ENCODE results near the gene GALE.

GALE gene

GRCh38 chr1:23799255-23799569 is 1.3 kb downstream of the GALE start:
- H3K4me1 ChIP-seq (ENCODE audit: insufficient read depth, low read length, poor library complexity, severe bottlenecking), result peaks cover 15% of the 10 kb centered on the region
- peak overlapping the region; percentile 98 for H3K4me2 ChIP-seq (ENCODE audit: low read depth, low read length, poor library complexity, severe bottlenecking)
- TF ChIP-seq CTCF (conservative IDR thresholded peaks at IDR 0.05; ENCODE audit: low read length) (no peak), EZH2phosphoT487 (IDR thresholded peaks at IDR 0.05; ENCODE audit: borderline replicate concordance) (no peak)
- no peaks in the 10 kb centered on the region for H3F3A ChIP-seq (ENCODE audit: low read depth)
- H3K27me3 ChIP-seq (ENCODE audit: insufficient read depth, low read length, poor library complexity, severe bottlenecking), result no peaks in the 10 kb centered on the region
- H3K9me2 ChIP-seq (replicated peaks; ENCODE audit: low read depth, low read length), result no peaks in the 10 kb centered on the region
- peak overlapping the region; percentile 97 for H3K9ac ChIP-seq (ENCODE audit: low read depth, low read length, poor library complexity, severe bottlenecking)
- peaks cover 12% of the 10 kb centered on the region for H4K20me1 ChIP-seq (ENCODE audit: insufficient read depth, low read length, poor library complexity, severe bottlenecking)
- peaks cover 15% of the 10 kb centered on the region; the same call in 1 of the 2 replicates for H3K36me3 ChIP-seq (ENCODE audit: insufficient read depth, low read length)
- no peaks in the 10 kb centered on the region for H3K9me3 ChIP-seq (ENCODE audit: insufficient read depth, low read depth, low read length)
- no peaks in the 10 kb centered on the region; the same call in 1 of the 2 replicates for H3K79me2 ChIP-seq (ENCODE audit: insufficient read depth, low read length)
- H2AFZ ChIP-seq (ENCODE audit: low read length), result no peak overlapping the region
- peak overlapping the region; percentile 96 for H3K4me3 ChIP-seq (ENCODE audit: low read length, poor library complexity, severe bottlenecking)

GRCh38 chr1:23798662-23799142 is 1.9 kb downstream of the GALE start:
- H2AFZ ChIP-seq (ENCODE audit: low read length), result no peak overlapping the region
- H3K4me2 ChIP-seq (ENCODE audit: low read depth, low read length, poor library complexity, severe bottlenecking), result peak overlapping the region; percentile 98
- TF ChIP-seq EZH2phosphoT487 (IDR thresholded peaks at IDR 0.05; ENCODE audit: borderline replicate concordance), result no peak
- peak; percentile 34; the same call in 1 of the 2 replicates for TF ChIP-seq CTCF (conservative IDR thresholded peaks at IDR 0.05; ENCODE audit: low read length)
- H3K9me3 ChIP-seq (ENCODE audit: insufficient read depth, low read depth, low read length), result no peaks in the 10 kb centered on the region
- peaks cover 15% of the 10 kb centered on the region for H3K4me1 ChIP-seq (ENCODE audit: insufficient read depth, low read length, poor library complexity, severe bottlenecking)
- H3K36me3 ChIP-seq (ENCODE audit: insufficient read depth, low read length), result peaks cover 16% of the 10 kb centered on the region; the same call in 1 of the 2 replicates
- no peaks in the 10 kb centered on the region for H3K9me2 ChIP-seq (replicated peaks; ENCODE audit: low read depth, low read length)
- no peaks in the 10 kb centered on the region for H3F3A ChIP-seq (ENCODE audit: low read depth)
- no peak overlapping the region for H3K9ac ChIP-seq (ENCODE audit: low read depth, low read length, poor library complexity, severe bottlenecking)
- peaks cover 12% of the 10 kb centered on the region for H4K20me1 ChIP-seq (ENCODE audit: insufficient read depth, low read length, poor library complexity, severe bottlenecking)
- H3K4me3 ChIP-seq (ENCODE audit: low read length, poor library complexity, severe bottlenecking), result peak overlapping the region; percentile 96
- H3K27me3 ChIP-seq (ENCODE audit: insufficient read depth, low read length, poor library complexity, severe bottlenecking), result no peaks in the 10 kb centered on the region
- peaks cover under 1% of the 10 kb centered on the region; the same call in 1 of the 2 replicates for H3K79me2 ChIP-seq (ENCODE audit: insufficient read depth, low read length)

- Histone ChIP-seq H3K9me3 (ENCODE audit: insufficient read depth, low read depth, low read length) (no peaks in the 10 kb centered on the region), H3K9ac (ENCODE audit: low read depth, low read length, poor library complexity, severe bottlenecking) (no peak overlapping the region), H2AFZ (ENCODE audit: low read length) (no peak overlapping the region), H3K79me2 (ENCODE audit: insufficient read depth, low read length) (peaks cover 10% of the 10 kb centered on the region), H3K4me3 (ENCODE audit: low read length, poor library complexity, severe bottlenecking) (no peak overlapping the region), H3K36me3 (ENCODE audit: insufficient read depth, low read length) (peaks cover 16% of the 10 kb centered on the region; the same call in 1 of the 2 replicates), H3K27me3 (ENCODE audit: insufficient read depth, low read length, poor library complexity, severe bottlenecking) (no peaks in the 10 kb centered on the region), H3K9me2 (replicated peaks; ENCODE audit: low read depth, low read length) (no peaks in the 10 kb centered on the region), H3K4me2 (ENCODE audit: low read depth, low read length, poor library complexity, severe bottlenecking) (no peak overlapping the region), H3K4me1 (ENCODE audit: insufficient read depth, low read length, poor library complexity, severe bottlenecking) (peaks cover 19% of the 10 kb centered on the region), H4K20me1 (ENCODE audit: insufficient read depth, low read length, poor library complexity, severe bottlenecking) (peaks cover 16% of the 10 kb centered on the region), H3F3A (ENCODE audit: low read depth) (no peaks in the 10 kb centered on the region)
- TF ChIP-seq CTCF (conservative IDR thresholded peaks at IDR 0.05; ENCODE audit: low read length) (no peak), EZH2phosphoT487 (IDR thresholded peaks at IDR 0.05; ENCODE audit: borderline replicate concordance) (no peak)
These were observed 2.8 kb downstream of the GALE start for GRCh38 chr1:23797478-23798448.

Data from Loucy (cell line).